Measurements from ENCODE around the gene PPM1K. TPM values are rescaled to one million over a fixed set of nuclear protein-coding genes. Genes with fewer than 3 reads are reported as not detected.
A peak's percentile ranks its signal among the peaks of the same experiment; 100 is the strongest.

The PPM1K gene
- total RNA-seq, 2 experiments from 2014 or later, result 58.4 to 59.3 TPM

DNA sequence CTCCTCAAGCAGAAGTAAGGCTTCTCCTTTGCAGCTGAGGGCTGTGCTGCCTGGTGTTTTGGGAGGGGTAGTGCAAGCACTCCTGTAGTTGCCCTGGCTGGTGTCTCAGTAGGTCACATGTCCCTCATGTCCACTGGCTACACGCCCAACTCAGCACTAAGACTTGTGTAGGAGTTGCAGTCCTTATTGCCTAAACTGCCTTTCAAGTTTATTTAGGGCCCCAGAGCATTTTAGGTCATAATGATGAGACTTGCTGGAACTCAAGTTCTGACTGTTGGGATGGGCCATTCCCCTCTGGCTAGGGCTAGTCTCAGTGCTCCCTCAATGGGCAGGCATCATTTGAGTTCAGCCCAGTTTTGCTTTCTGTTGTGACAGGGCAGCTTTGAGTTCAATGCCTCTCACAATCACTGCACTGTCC lies 44.1 kb downstream of the PPM1K start:
- Mint-ChIP-seq H3K27me3 (ENCODE audit: low read depth) (peaks cover 10% of the 10 kb centered on the region), H3K27ac (no peak overlapping the region), H3K4me1 (ENCODE audit: low read depth) (peaks cover 7% of the 10 kb centered on the region), H3K9me3 (ENCODE audit: insufficient read depth) (peaks cover 15% of the 10 kb centered on the region), H3K4me3 (no peak overlapping the region), H3K36me3 (ENCODE audit: low read depth) (no peaks in the 10 kb centered on the region)
- DNase-seq (no peak), ATAC-seq (no peak)
- ChIA-PET CTCF (no interaction called here), POLR2A (no interaction called here)

DNA sequence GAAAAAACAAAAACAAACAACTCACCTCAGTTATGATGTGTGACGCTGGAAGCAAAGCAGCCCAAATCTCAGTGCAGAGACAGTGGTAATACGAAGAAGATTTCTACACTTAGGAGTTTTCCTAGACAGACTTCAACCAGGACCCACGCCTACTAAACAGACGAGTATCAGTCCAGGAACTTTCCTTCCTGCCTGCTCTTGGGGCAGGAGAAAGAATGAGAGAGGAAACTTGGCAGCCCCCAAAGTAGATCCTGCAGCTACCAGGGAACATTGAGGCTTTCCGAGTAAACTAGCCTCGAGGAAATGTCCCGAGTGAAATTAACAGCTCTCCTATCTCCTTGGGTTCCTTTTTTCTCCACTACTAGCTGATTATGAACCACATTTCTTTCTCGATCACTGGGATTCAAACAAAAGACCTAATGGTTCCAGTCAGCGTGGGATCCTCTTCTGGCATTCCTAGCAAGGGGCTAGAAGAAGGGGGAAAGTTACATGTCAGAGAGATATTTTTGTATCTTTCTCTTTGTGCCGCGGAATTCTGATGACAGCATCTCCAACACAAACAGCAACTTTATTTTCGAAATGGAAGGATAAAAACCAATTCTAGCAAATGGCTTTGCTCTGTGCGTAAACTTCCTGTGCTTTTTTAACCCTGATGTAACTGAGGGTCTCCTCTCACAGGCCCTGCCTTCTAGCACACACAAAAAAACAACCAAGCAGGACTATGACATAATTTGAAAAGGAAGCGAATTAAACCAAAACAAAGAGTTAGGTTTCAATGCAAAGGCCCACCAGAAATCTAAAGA lies 53.2 kb downstream of the PPM1K start:
- H3K36me3 Mint-ChIP-seq (ENCODE audit: low read depth), result no peaks in the 10 kb centered on the region
- POLR2A ChIA-PET, result interaction anchor here (1.0 kb wide), 2 partner anchors 12 to 53 kb away, joined by 3 read pairs; partner anchors contain the start of gene PPM1K
- CTCF ChIA-PET, result interaction anchor here (1.6 to 3.1 kb wide), 3 partner anchors 12 to 284 kb away, joined by 3 to 10 read pairs (median 9); no protein-coding TSS in a partner anchor
- H3K27ac Mint-ChIP-seq, result peak overlapping the region; percentile 59
- no peaks in the 10 kb centered on the region for H3K27me3 Mint-ChIP-seq (ENCODE audit: low read depth)
- ATAC-seq (peak; percentile 53), DNase-seq (no peak)
- peaks cover under 1% of the 10 kb centered on the region for H3K9me3 Mint-ChIP-seq (ENCODE audit: insufficient read depth)
- H3K4me1 Mint-ChIP-seq (ENCODE audit: low read depth), result peaks cover 20% of the 10 kb centered on the region
- peak overlapping the region; percentile 28 for H3K4me3 Mint-ChIP-seq

DNA sequence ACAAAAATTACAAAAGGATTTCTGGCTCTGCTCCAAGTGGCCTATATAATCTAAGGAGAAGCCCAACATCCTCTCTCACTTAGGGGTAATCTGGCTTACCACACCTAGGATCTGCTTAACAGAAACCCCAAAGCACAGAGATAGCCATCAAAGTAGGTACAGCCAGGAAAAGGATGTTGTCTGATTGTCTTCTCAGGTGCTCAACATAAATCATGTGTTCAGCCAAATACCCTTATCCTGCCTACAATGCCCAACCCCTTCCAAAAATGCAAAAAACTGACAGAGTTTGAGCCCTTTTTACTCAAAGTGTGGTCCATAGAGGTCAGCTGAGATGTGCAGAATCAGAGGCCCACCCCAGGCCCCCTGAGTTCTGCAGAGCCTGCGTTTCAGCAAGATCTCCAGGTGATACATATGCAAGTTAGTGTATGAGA lies 53.9 kb downstream of the PPM1K start:
- H3K4me1 Mint-ChIP-seq (ENCODE audit: low read depth), result peaks cover 21% of the 10 kb centered on the region
- H3K9me3 Mint-ChIP-seq (ENCODE audit: insufficient read depth), result no peaks in the 10 kb centered on the region
- H3K4me3 Mint-ChIP-seq, result peak overlapping the region; percentile 7
- DNase-seq (no peak), ATAC-seq (peak; percentile 71)
- no peaks in the 10 kb centered on the region for H3K36me3 Mint-ChIP-seq (ENCODE audit: low read depth)
- no peaks in the 10 kb centered on the region for H3K27me3 Mint-ChIP-seq (ENCODE audit: low read depth)
- H3K27ac Mint-ChIP-seq, result peak overlapping the region; percentile 59
- ChIA-PET CTCF (interaction anchor here (1.6 to 3.1 kb wide), 3 partner anchors 12 to 285 kb away, joined by 3 to 10 read pairs (median 9); no protein-coding TSS in a partner anchor), POLR2A (no interaction called here)

DNA sequence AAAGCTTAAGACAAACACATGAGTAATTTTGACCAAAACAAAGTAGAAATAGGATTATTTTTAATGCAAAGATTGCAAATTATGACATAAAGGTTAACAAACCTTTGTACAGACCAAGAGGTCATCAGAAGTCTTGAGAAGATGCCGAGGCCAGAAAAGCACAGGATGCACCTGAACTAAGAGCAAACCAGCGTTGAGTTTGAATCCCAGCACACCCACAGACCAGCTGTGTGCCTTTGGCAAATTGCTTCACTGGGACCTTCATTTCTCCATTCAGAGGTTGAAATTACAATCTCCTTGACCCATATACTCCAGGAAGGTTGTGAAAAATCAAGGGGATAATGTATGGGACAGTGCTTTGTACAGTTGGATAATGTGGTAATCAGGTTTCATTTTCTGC lies 56.6 kb downstream of the PPM1K start:
- H3K27ac Mint-ChIP-seq, result no peak overlapping the region
- H3K9me3 Mint-ChIP-seq (ENCODE audit: insufficient read depth), result no peaks in the 10 kb centered on the region
- DNase-seq (no peak), ATAC-seq (no peak)
- peaks cover 2% of the 10 kb centered on the region for H3K27me3 Mint-ChIP-seq (ENCODE audit: low read depth)
- no peak overlapping the region for H3K4me3 Mint-ChIP-seq
- peaks cover 21% of the 10 kb centered on the region for H3K4me1 Mint-ChIP-seq (ENCODE audit: low read depth)
- POLR2A ChIA-PET, result no interaction called here
- CTCF ChIA-PET, result interaction anchor here (0.7 to 2.2 kb wide), 2 partner anchors 9 to 11 kb away, joined by 3 to 11 read pairs; no protein-coding TSS in a partner anchor
- no peaks in the 10 kb centered on the region for H3K36me3 Mint-ChIP-seq (ENCODE audit: low read depth)

DNA sequence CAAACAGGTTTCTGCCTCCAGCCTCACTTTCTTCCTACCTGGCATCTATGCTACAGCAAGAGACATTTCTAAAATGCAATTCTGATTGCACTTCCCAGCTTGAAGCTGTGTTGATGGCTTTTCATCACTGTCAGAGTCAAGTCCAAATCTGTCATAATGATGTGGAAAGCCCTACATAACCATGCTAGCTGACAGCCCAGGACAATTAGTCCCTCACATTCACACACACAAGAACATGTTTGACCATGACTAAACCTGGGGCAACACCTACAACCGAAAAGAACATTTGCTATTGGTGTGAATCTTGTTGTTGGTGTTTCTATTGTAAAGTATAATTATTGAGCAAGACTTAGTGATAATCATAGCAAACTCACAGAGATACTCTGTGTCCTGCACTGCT lies 58.2 kb downstream of the PPM1K start:
- ATAC-seq, result no peak
- H3K27me3 Mint-ChIP-seq (ENCODE audit: low read depth), result peaks cover 2% of the 10 kb centered on the region
- ChIA-PET POLR2A (no interaction called here), CTCF (interaction anchor here (3.4 kb wide), 1 partner anchor 289 kb away, joined by 17 read pairs; no protein-coding TSS in a partner anchor)
- H3K36me3 Mint-ChIP-seq (ENCODE audit: low read depth), result peaks cover 3% of the 10 kb centered on the region
- H3K4me3 Mint-ChIP-seq, result no peak overlapping the region
- H3K4me1 Mint-ChIP-seq (ENCODE audit: low read depth), result peaks cover 11% of the 10 kb centered on the region
- H3K9me3 Mint-ChIP-seq (ENCODE audit: insufficient read depth), result peaks cover 5% of the 10 kb centered on the region
- no peak for DNase-seq
- H3K27ac Mint-ChIP-seq, result no peak overlapping the region

DNA sequence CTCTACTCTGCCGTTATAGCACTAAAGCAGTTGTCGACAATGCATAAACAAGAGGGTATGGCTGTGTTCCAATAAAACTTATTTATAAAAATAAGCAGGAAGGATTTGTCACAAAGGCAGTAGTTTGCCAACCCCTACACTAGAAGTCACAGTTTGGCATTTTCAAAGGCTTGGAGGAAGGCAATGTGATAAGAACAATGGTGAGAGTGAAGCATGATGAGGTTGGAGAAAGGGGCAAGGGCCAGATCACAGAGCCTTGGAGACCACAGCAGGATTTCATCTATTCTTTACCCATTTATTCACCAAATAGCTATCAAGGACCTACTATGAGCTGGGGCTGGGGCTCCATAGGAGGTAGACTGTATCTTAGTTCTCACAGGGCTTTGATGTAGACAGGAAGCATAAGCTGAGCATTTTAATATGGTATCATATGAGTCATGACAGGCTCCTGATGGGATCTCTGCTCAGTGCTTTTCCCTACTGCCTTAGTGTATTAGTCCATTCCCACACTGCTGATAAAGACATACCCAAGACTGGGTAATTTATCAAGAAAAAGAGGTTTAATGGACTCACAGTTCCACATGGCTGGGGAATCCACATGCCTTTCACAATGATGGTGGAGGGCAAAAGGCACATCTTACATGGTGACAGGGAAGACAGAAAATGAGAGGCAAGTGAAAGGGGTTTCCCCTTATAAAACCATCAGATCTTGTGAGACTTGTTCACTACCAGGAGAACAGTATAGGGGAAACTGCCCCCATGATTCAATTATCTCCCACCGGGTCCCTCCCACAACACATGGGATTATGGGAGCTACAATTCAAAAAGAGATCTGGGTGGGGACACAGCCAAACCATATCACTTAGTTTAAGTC lies 58.9 kb downstream of the PPM1K start:
- Mint-ChIP-seq H3K27ac (no peak overlapping the region), H3K27me3 (ENCODE audit: low read depth) (peaks cover 2% of the 10 kb centered on the region), H3K9me3 (ENCODE audit: insufficient read depth) (peaks cover 5% of the 10 kb centered on the region), H3K4me1 (ENCODE audit: low read depth) (peaks cover 4% of the 10 kb centered on the region), H3K4me3 (no peak overlapping the region), H3K36me3 (ENCODE audit: low read depth) (peaks cover 3% of the 10 kb centered on the region)
- POLR2A ChIA-PET, result no interaction called here
- CTCF ChIA-PET, result interaction anchor here (3.4 kb wide), 1 partner anchor 290 kb away, joined by 17 read pairs; no protein-coding TSS in a partner anchor
- no peak for ATAC-seq
- DNase-seq, result no peak

DNA sequence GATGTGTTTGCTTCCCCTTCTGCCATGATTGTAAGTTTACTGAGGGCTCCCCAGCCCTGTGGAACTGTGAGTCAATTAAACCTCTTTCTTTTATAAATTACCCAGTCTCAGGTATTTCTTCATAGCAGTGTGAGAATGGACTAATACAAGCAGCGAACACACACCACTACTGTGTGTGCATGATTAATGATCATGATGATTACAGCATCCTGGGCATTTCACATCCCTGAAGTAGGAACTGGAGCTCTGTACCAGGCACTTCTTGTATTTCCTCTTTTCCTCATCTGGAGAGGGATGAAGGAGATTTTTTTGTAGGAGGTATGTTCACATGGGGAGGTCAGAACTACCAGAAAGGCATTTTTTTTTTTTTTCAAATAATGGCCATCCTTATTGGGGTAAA lies 60.8 kb downstream of the PPM1K start:
- ChIA-PET POLR2A (no interaction called here), CTCF (interaction anchor here (3.4 kb wide), 1 partner anchor 292 kb away, joined by 17 read pairs; no protein-coding TSS in a partner anchor)
- DNase-seq (no peak), ATAC-seq (no peak)
- peaks cover 8% of the 10 kb centered on the region for H3K4me1 Mint-ChIP-seq (ENCODE audit: low read depth)
- H3K36me3 Mint-ChIP-seq (ENCODE audit: low read depth), result peaks cover 5% of the 10 kb centered on the region
- no peak overlapping the region for H3K4me3 Mint-ChIP-seq
- peaks cover 2% of the 10 kb centered on the region for H3K27me3 Mint-ChIP-seq (ENCODE audit: low read depth)
- H3K9me3 Mint-ChIP-seq (ENCODE audit: insufficient read depth), result peaks cover 5% of the 10 kb centered on the region
- no peak overlapping the region for H3K27ac Mint-ChIP-seq

DNA sequence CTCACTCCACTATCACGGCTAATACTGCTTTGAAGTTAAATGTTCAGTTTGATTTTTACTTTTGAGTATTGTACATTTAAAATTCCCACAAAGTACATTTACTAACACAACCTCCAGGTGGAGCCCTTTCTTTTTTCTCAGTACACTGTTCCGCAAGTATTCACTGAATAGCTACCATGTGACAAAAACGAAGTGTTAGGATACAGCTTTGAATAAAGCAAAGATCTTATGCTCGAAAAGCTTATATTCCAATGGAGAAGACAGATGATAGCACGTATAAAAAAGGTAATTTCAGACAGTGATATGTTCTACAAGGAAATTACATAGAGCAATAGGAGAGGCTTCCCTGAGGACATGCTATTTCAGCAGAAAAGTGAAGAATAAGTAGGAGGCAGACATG lies 65.3 kb downstream of the PPM1K start:
- H3K9me3 Mint-ChIP-seq (ENCODE audit: insufficient read depth), result peaks cover 5% of the 10 kb centered on the region
- H3K4me3 Mint-ChIP-seq, result no peak overlapping the region
- peaks cover 6% of the 10 kb centered on the region for H3K4me1 Mint-ChIP-seq (ENCODE audit: low read depth)
- ChIA-PET POLR2A (interaction anchor here (0.7 to 1.0 kb wide), 2 partner anchors 12 to 59 kb away, joined by 3 read pairs; no protein-coding TSS in a partner anchor), CTCF (interaction anchor here (0.6 to 8.1 kb wide), 33 partner anchors 9 to 802 kb away, joined by 3 to 156 read pairs (median 4); partner anchors contain the start of genes HERC5, HERC6, PPM1K and PYURF)
- peaks cover 6% of the 10 kb centered on the region for H3K27me3 Mint-ChIP-seq (ENCODE audit: low read depth)
- no peak overlapping the region for H3K27ac Mint-ChIP-seq
- peaks cover 5% of the 10 kb centered on the region for H3K36me3 Mint-ChIP-seq (ENCODE audit: low read depth)
- ATAC-seq (peak; percentile 68), DNase-seq (no peak)

DNA sequence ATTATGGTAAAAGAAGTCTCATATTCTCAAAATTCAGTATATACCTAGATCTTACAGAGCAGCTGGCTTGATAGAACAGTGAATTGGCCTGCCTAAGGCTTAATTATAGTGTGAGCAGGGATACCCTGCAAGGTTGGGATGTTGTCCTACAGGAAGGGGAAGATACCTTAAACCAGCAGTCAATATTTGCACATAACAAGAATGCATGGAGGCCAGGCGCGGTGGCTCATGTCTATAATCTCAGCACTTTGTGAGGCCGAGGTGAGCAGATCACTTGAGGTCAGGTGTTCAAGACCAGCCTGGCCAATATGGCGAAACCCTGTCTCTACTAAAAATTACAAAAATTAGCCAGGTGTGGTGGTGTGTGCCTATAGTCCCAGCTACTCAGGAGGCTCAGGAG lies 67.2 kb downstream of the PPM1K start:
- no peak for ATAC-seq
- H3K9me3 Mint-ChIP-seq (ENCODE audit: insufficient read depth), result peaks cover 5% of the 10 kb centered on the region
- POLR2A ChIA-PET, result no interaction called here

DNA sequence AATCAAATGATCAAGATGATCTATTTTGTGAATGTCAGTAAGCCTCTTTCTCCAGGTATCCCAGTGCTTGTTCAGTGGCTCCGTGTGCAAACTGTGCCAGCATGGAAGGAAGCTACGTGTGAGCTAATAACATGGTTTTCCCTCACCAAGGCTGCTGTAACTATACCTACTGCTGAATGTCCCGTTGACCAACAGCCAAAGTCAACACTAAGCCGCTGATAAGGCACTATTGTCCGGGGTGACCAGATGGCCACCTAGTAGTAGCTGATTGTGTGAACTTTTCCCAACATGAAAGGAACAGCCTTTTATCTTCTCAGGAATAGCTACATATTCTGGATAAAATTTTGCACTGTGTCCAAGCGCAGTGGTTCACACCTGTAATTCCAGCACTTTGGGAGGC lies 68.0 kb downstream of the PPM1K start:
- no peak for ATAC-seq
- DNase-seq, result peak; percentile 4
- Mint-ChIP-seq H3K4me3 (no peak overlapping the region), H3K4me1 (ENCODE audit: low read depth) (peaks cover 6% of the 10 kb centered on the region), H3K9me3 (ENCODE audit: insufficient read depth) (peaks cover 3% of the 10 kb centered on the region), H3K36me3 (ENCODE audit: low read depth) (peaks cover 5% of the 10 kb centered on the region), H3K27ac (no peak overlapping the region), H3K27me3 (ENCODE audit: low read depth) (peaks cover 9% of the 10 kb centered on the region)
- POLR2A ChIA-PET, result no interaction called here
- CTCF ChIA-PET, result interaction anchor here (0.8 to 8.1 kb wide), 4 partner anchors 9 to 366 kb away, joined by 3 to 156 read pairs (median 4); no protein-coding TSS in a partner anchor

More for the DNA sequence above, 67.2 kb downstream of the PPM1K start:
- CTCF ChIA-PET, result interaction anchor here (0.8 to 8.1 kb wide), 4 partner anchors 10 to 366 kb away, joined by 3 to 156 read pairs (median 4); no protein-coding TSS in a partner anchor
- H3K27ac Mint-ChIP-seq, result no peak overlapping the region
- DNase-seq, result no peak
- H3K4me1 Mint-ChIP-seq (ENCODE audit: low read depth), result peaks cover 6% of the 10 kb centered on the region
- peaks cover 9% of the 10 kb centered on the region for H3K27me3 Mint-ChIP-seq (ENCODE audit: low read depth)
- H3K4me3 Mint-ChIP-seq, result no peak overlapping the region
- peaks cover 5% of the 10 kb centered on the region for H3K36me3 Mint-ChIP-seq (ENCODE audit: low read depth)

DNA sequence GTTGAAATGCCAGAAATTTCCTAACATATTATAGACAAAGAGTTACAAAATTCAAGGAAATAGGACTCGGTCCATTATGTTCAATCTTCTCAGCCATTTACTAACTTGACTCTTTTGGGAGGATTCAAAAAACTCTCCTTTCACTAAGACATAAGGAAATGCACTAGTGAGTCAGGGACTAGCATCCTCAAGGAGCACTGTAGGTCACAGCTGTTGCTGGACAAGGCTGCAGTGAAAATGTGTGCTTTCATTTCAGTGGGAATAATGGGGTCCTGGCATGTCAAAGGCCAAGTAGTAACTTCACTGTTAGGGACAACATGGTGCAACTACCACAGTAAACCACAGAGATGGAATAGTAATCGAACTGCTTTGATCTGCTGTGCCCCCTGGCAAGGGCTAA lies 69.0 kb downstream of the PPM1K start:
- Mint-ChIP-seq H3K27ac (no peak overlapping the region), H3K27me3 (ENCODE audit: low read depth) (peaks cover 9% of the 10 kb centered on the region), H3K4me3 (no peak overlapping the region), H3K9me3 (ENCODE audit: insufficient read depth) (no peaks in the 10 kb centered on the region), H3K4me1 (ENCODE audit: low read depth) (peaks cover 6% of the 10 kb centered on the region), H3K36me3 (ENCODE audit: low read depth) (peaks cover 2% of the 10 kb centered on the region)
- POLR2A ChIA-PET, result no interaction called here
- no peak for ATAC-seq
- CTCF ChIA-PET, result interaction anchor here (8.1 kb wide), 1 partner anchor 298 kb away, joined by 156 read pairs; no protein-coding TSS in a partner anchor
- DNase-seq, result no peak
